HFFc6 (cell line): Measurements from ENCODE around the gene OTOGL. TPM values are rescaled to one million over a fixed set of nuclear protein-coding genes. Genes with fewer than 3 reads are reported as not detected.

Experiments
- DNase-seq: peaks from one replicate; pipeline ENCODE4 v3.0.0-alpha.2; 2018
- H3K27ac Mint-ChIP-seq: 2 replicates; pipeline ENCODE4 v1.8.0; 2020; ENCODE audit warnings: mild to moderate bottlenecking, mixed read lengths
- H3K27me3 Mint-ChIP-seq: 2 replicates; pipeline ENCODE4 v1.8.0; 2021; ENCODE audit warnings: mild to moderate bottlenecking, moderate library complexity, mixed read lengths; ENCODE audit not compliant: insufficient read depth
- H3K36me3 Mint-ChIP-seq: 2 replicates; pipeline ENCODE4 v1.8.0; 2021; ENCODE audit warnings: low read depth, mixed read lengths
- H3K4me1 Mint-ChIP-seq: 2 replicates; pipeline ENCODE4 v1.8.0; 2020; ENCODE audit warnings: low read depth, mixed read lengths
- H3K4me3 Mint-ChIP-seq: 2 replicates; pipeline ENCODE4 v1.8.0; 2020; ENCODE audit warnings: mild to moderate bottlenecking, moderate library complexity, mixed read lengths
- H3K9me3 Mint-ChIP-seq: 2 replicates; pipeline ENCODE4 v1.8.0; 2020; ENCODE audit warnings: mild to moderate bottlenecking, mixed read lengths
- total RNA-seq, 6 experiments: library from RNA; stranded (reverse); fragmentation: NEBNext Ultra II Directional; extraction: Animal tissue kit (Norgen Biotek cat#: 25700); gene quantifications; 2 replicates in 1 of 6; 3 replicates in 5 of 6; pipeline ENCODE4 v1.2.3, GENCODE V29; 2021
- TF ChIP-seq, protein P1 (sequence below): fragments of 200-600 bp; sonication (generic); IDR thresholded peaks from 2 replicates; pipeline ENCODE4 v1.5.0; 2021; ENCODE audit warnings: antibody characterized with exemption, mild to moderate bottlenecking

Gene OTOGL
- total RNA-seq, 6 experiments from 2014 or later, result 0.12 to 0.32 (median 0.20) TPM

GRCh38 chr12:80317307-80317706 is 218.0 kb downstream of the OTOGL start:
- no peak for DNase-seq
- Mint-ChIP-seq H3K4me3 (no peak overlapping the region), H3K9me3 (no peaks in the 10 kb centered on the region), H3K36me3 (no peaks in the 10 kb centered on the region), H3K27me3 (no peaks in the 10 kb centered on the region), H3K4me1 (peaks cover 14% of the 10 kb centered on the region), H3K27ac (no peak overlapping the region)
- TF ChIP-seq, protein P1, sequence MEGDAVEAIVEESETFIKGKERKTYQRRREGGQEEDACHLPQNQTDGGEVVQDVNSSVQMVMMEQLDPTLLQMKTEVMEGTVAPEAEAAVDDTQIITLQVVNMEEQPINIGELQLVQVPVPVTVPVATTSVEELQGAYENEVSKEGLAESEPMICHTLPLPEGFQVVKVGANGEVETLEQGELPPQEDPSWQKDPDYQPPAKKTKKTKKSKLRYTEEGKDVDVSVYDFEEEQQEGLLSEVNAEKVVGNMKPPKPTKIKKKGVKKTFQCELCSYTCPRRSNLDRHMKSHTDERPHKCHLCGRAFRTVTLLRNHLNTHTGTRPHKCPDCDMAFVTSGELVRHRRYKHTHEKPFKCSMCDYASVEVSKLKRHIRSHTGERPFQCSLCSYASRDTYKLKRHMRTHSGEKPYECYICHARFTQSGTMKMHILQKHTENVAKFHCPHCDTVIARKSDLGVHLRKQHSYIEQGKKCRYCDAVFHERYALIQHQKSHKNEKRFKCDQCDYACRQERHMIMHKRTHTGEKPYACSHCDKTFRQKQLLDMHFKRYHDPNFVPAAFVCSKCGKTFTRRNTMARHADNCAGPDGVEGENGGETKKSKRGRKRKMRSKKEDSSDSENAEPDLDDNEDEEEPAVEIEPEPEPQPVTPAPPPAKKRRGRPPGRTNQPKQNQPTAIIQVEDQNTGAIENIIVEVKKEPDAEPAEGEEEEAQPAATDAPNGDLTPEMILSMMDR, result no peak

DNA sequence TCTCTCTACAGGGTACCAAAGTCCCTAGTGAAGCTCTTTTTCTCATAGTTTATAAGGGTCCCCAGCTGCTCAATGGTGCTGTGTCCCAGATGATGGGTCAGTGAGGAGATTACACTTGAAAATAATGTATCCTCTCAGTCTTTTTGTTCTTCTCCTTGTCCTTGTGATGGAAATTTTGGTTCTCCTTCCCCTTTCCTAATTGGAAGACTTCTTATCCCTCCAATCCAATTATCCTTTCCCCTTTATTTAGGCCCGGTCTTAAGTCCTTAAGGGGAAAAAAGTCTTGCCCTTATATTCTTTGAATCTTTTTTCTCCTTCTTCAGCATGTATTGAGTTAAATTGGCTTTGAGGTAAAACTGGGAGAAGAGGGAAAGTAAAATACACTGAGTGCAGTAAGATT is 218.6 kb downstream of the OTOGL start:
- Mint-ChIP-seq H3K36me3 (no peaks in the 10 kb centered on the region), H3K4me1 (peaks cover 14% of the 10 kb centered on the region), H3K9me3 (no peaks in the 10 kb centered on the region), H3K27me3 (no peaks in the 10 kb centered on the region), H3K27ac (no peak overlapping the region), H3K4me3 (no peak overlapping the region)
- TF ChIP-seq, protein P1, result no peak
- DNase-seq, result no peak

GRCh38 chr12:80320121-80320678 is 220.9 kb downstream of the OTOGL start:
- no peak overlapping the region for H3K4me3 Mint-ChIP-seq
- H3K27ac Mint-ChIP-seq, result no peak overlapping the region
- TF ChIP-seq, protein P1, result no peak
- H3K27me3 Mint-ChIP-seq, result peaks cover 2% of the 10 kb centered on the region; the same call in 1 of the 2 replicates
- H3K9me3 Mint-ChIP-seq, result no peaks in the 10 kb centered on the region
- no peak for DNase-seq
- H3K36me3 Mint-ChIP-seq, result no peaks in the 10 kb centered on the region
- H3K4me1 Mint-ChIP-seq, result peaks cover 10% of the 10 kb centered on the region

DNA sequence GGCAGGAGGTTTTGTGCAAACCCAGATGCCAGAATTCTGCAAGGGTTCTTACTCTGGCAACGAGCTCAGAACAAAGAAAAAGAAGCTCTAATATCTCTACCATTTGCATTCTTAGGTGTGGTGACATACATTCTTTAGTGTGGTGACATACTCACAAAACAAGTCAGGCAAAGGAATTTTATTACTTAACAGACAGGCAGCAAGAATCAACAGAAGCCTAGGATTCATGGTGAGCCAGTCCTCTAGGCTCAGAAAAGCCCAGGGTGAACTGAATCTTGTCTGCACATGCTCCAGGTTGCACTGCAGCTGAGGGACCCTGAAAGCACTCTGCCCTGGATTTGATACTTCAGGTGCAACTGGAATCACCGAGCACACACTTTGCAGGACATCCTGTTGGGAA is 222.3 kb downstream of the OTOGL start:
- Mint-ChIP-seq H3K9me3 (no peaks in the 10 kb centered on the region), H3K36me3 (no peaks in the 10 kb centered on the region), H3K27ac (no peak overlapping the region; the same call in 1 of the 2 replicates), H3K4me1 (peaks cover 10% of the 10 kb centered on the region), H3K4me3 (no peak overlapping the region), H3K27me3 (peaks cover 2% of the 10 kb centered on the region; the same call in 1 of the 2 replicates)
- DNase-seq, result peak; percentile 44
- TF ChIP-seq, protein P1, result no peak

DNA sequence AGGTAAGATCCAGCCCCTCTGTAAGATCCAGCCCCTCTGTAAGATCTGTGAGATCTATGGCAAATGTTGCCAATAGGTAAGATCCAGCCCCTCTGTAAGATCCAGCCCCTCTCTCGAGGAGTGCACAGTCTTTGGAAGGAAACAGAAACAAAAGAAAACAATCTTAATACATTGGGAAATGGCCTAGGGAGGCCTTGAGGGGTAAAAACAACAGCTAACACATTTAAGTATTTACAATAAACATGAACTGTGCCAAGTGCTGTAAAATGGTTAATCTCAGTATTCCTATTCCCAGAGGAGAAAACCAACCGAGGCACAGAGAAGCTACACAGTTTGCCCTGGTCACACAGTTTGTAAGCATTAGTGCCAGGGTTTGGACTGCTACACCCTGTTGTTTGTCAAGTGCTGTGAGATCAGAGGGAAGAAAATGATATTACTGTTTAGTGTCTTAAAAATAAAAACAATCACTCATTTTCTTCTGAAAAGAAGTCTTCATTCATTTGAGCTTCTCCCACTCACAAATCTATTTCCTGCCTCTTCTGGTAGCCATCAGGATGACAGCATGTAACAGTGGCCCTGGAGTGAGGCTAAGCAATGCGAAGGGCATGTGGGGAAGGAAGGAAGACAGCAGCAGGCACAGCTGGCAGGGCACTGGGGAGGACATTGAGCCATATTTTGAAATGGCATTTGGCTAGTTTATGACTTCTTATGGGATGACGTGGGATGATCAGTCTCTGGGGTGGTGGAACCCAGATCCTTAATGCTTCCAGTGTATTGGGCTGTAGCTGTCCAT is 226.0 kb downstream of the OTOGL start:
- peaks cover 10% of the 10 kb centered on the region for H3K4me1 Mint-ChIP-seq
- no peaks in the 10 kb centered on the region for H3K36me3 Mint-ChIP-seq
- TF ChIP-seq, protein P1, result no peak
- no peak overlapping the region for H3K27ac Mint-ChIP-seq
- peaks cover 2% of the 10 kb centered on the region; the same call in 1 of the 2 replicates for H3K27me3 Mint-ChIP-seq
- no peaks in the 10 kb centered on the region for H3K9me3 Mint-ChIP-seq
- no peak for DNase-seq
- no peak overlapping the region for H3K4me3 Mint-ChIP-seq
